ENCODE data around the gene PFDN1.
"Not testable (repeated sequence)": the region's sequence is repeated elsewhere in the genome, so short reads cannot be mapped to it uniquely, and the experiment has no call there.

PFDN1 gene

GRCh38 chr5:140302786-140303639 lies at the start of gene PFDN1:
Gene PFDN1 (minus strand): TSS chr5:140303101. CDS start chr5:140303073, 28 bp downstream.
- peak; percentile 77 to 89 for DNase-seq (ENCODE audit: extremely low read depth in 1 of 2, low read depth in 1 of 2)

GRCh38 chr5:140351609-140352334 lies 48.9 kb upstream of the PFDN1 start:
- no peak for DNase-seq (ENCODE audit: extremely low read depth in 1 of 2, low read depth in 1 of 2)

DNA sequence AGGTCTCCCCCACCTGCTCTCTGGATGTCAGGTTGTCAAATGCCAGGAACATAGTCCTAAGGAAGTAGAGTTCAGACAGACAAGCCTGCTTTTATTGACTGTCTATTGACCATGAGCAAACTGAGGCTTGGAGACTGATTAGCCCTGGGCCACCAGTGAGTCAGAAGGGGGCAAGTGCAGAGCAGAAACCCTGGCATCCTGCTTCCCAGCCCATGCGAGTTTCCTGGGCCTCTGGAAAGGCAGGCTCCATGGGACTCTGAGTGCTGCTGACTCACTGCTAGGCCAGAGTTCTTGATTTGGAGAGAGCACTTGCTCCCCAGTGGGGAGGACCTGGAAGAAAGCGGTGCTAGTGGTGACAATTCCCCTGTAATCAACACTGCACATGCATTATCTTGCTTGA lies 46.3 kb upstream of the PFDN1 start:
- DNase-seq (ENCODE audit: extremely low read depth in 1 of 2, low read depth in 1 of 2), result no peak

GRCh38 chr5:140348104-140348503 lies 45.2 kb upstream of the PFDN1 start:
- DNase-seq (ENCODE audit: extremely low read depth in 1 of 2, low read depth in 1 of 2), result no peak

DNA sequence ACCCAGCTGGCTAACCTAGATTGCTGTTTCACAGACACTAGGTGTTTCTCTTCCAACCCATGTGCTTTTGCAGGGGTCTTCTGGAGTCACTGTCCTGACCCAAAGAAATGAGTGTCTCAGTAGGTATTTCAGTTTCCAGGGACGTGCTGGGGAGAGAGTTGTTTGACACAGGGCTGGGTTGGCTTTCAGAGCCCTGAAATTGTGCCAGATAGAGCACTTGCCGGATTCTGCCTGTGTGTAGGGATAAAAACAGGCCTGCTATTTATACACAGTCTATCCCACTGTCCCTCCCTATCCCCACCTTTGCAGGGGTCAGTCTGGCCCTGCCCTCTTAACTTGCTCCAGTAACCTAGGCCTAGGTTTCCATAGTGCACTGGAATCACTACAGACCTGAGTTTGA lies 44.5 kb upstream of the PFDN1 start:
- no peak for DNase-seq (ENCODE audit: extremely low read depth in 1 of 2, low read depth in 1 of 2)

GRCh38 chr5:140346348-140347221 lies 43.7 kb upstream of the PFDN1 start, which contains the start of gene HBEGF:
Gene HBEGF (minus strand): TSS chr5:140346603. CDS start chr5:140346328, 275 bp downstream.
- DNase-seq (ENCODE audit: extremely low read depth in 1 of 2, low read depth in 1 of 2), result peak; percentile 26 to 27

- DNase-seq (ENCODE audit: extremely low read depth in 1 of 2, low read depth in 1 of 2), result no peak
Measured at GRCh38 chr5:140345919-140346347, 43.0 kb upstream of the PFDN1 start.

- DNase-seq (ENCODE audit: extremely low read depth in 1 of 2, low read depth in 1 of 2), result no peak
Measured at GRCh38 chr5:140344683-140345423, 42.0 kb upstream of the PFDN1 start.

GRCh38 chr5:140343849-140344248 lies 40.9 kb upstream of the PFDN1 start:
- DNase-seq (ENCODE audit: extremely low read depth in 1 of 2, low read depth in 1 of 2), result not testable (repeated sequence)

DNA sequence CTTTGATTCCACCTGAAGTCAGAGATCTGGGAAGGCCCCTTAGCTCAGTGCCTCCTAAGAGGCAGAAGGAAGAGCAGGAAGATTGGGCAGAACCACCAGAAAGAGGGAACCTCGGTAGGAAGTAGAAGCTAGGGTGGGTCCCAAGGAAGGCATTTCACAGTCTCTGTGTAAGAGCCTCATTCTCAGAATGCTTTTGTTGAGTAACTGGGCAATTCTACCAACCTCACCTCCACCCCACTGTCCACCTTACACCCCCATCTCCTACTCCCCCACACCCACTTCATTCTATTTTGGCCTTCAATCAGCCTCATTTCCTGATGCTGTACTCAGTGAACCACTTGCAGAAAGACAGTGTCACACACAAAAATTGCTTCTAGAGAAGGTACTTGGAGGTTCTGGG lies 40.0 kb upstream of the PFDN1 start:
- no peak for DNase-seq (ENCODE audit: extremely low read depth in 1 of 2, low read depth in 1 of 2)

GRCh38 chr5:140342287-140342686 lies 39.4 kb upstream of the PFDN1 start:
- DNase-seq (ENCODE audit: extremely low read depth in 1 of 2, low read depth in 1 of 2), result no peak

GRCh38 chr5:140341591-140341990 lies 38.7 kb upstream of the PFDN1 start:
- no peak for DNase-seq (ENCODE audit: extremely low read depth in 1 of 2, low read depth in 1 of 2)

GRCh38 chr5:140340605-140341121 lies 37.8 kb upstream of the PFDN1 start:
- no peak for DNase-seq (ENCODE audit: extremely low read depth in 1 of 2, low read depth in 1 of 2)

DNA sequence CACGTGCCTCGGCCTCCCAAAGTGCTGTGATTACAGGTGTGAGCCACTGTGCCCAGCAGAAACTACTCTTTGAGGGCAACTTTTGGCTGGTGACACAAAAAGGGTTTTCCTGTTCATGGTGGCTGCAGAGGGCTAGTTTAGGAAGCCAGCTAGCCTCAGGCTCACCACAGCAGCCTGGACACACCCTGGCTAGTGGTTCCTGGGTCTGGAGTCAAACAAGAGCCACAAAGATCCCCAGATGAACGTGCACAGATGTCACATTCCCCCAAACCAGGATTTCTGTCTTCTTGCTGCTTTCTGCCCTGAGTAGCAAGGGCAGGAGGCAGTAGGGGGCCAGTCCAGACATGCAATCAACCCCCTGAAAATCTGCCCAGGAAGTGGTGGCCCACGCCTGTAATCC lies 36.7 kb upstream of the PFDN1 start:
- no peak for DNase-seq (ENCODE audit: extremely low read depth in 1 of 2, low read depth in 1 of 2)

- DNase-seq (ENCODE audit: extremely low read depth in 1 of 2, low read depth in 1 of 2), result no peak
Measured at GRCh38 chr5:140338908-140339307, 36.0 kb upstream of the PFDN1 start.

- no peak for DNase-seq (ENCODE audit: extremely low read depth in 1 of 2, low read depth in 1 of 2)
Measured at GRCh38 chr5:140338336-140338735, 35.4 kb upstream of the PFDN1 start.

- no peak for DNase-seq (ENCODE audit: extremely low read depth in 1 of 2, low read depth in 1 of 2)
Measured at GRCh38 chr5:140337880-140338279, 35.0 kb upstream of the PFDN1 start.

DNA sequence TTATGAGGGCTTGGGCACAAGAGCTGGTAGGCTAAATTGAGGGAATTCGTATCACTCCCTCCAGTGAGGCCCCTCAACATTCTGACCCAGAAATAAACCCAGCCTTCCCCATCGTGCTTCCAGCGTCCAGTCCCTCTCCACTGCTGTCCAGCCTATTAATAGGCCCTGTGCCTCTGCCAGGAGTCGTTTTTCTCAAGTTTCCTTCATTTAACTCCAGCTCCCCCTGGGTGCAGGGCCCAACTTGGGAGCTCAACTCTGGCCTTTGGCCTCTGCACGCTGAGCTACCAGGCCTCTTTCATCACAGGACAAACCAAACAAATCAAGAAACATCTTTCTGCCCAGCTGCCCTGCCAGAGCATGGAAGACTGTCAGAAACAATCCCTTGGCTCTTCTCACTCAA lies 33.5 kb upstream of the PFDN1 start:
- no peak for DNase-seq (ENCODE audit: extremely low read depth in 1 of 2, low read depth in 1 of 2)

DNA sequence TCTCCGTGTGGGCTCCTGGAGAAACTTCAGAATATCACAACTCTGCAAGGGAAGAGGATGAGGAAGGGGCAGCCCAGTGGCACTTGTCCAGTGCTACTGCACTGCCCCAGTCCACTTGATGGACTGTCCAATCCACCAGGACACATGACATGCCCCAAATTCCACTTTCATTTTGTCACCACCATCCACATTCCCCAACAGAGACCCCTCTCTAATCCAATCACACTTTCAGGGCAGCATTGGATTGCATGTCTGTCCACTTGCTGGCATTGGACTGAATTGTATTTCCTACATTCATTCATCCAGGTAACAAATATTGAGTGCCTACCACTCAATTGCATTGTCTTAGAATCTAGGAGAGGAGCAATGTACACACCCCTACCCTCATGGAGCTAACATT lies 28.7 kb upstream of the PFDN1 start:
- DNase-seq (ENCODE audit: extremely low read depth in 1 of 2, low read depth in 1 of 2), result no peak
